Endothelial cell of umbilical vein (primary cell): ENCODE data around the gene IRF9. TPM values are rescaled to one million over a fixed set of nuclear protein-coding genes. Genes with fewer than 3 reads are reported as not detected.

Source experiments
- BruUV-seq: library from RNA; stranded (reverse); fragments of 400-500 nt; replicated peaks from 2 replicates; lab custom pipeline; 2021; lab: Mats Ljungman, UMichigan
- CTCF ChIA-PET: fragments of 300-600, 350-600 bp; sonication (Branson Sonifier 250); formaldehyde crosslinking; loops from one replicate; lab custom pipeline; 2021; ENCODE audit warnings: antibody characterized with exemption, inconsistent platforms; lab: Charles Lee
- POLR2A ChIA-PET: fragments of 300-600, 350-600 bp; sonication (Branson Sonifier 250); formaldehyde crosslinking; loops from one replicate; lab custom pipeline; 2021; ENCODE audit warnings: antibody characterized with exemption, inconsistent platforms; lab: Charles Lee
- DNase-seq: peaks from one replicate; pipeline ENCODE4 v3.0.0-alpha.2; 2011; ENCODE audit warnings: low read depth, low spot score
- FAIRE-seq: peaks from 2 replicates; lab custom pipeline; 2011; peaks lifted over from hg19 to GRCh38; lab: Jason Lieb, UNC
- H2AFZ ChIP-seq: 2 replicates; pipeline ENCODE4 v1.6.0; 2012; ENCODE audit warnings: low read depth, low read length, control low read depth, inconsistent platforms
- H3K27ac ChIP-seq: 2 replicates; pipeline ENCODE4 v1.5.1; 2011; ENCODE audit warnings: low read depth, mild to moderate bottlenecking, control low read depth, low read length, moderate library complexity; ENCODE audit not compliant: insufficient read depth
- H3K27me3 ChIP-seq, 2 experiments: 2 replicates each; pipeline versions ENCODE4 v1.6.0 to v1.6.1; 2011; ENCODE audit warnings: low read length in 2 of 2, mixed read lengths in 1 of 2; ENCODE audit not compliant: control insufficient read depth in 2 of 2, insufficient read depth in 2 of 2
- H3K36me3 ChIP-seq, 2 experiments: 2 replicates in 1 of 2; 3 replicates in 1 of 2; pipeline ENCODE4 v1.5.1; 2011; ENCODE audit warnings: low read length in 2 of 2, mild to moderate bottlenecking in 1 of 2, moderate library complexity in 1 of 2; ENCODE audit not compliant: control insufficient read depth in 2 of 2, insufficient read depth in 2 of 2; ENCODE audit errors: extremely low read depth in 1 of 2
- H3K4me1 ChIP-seq: 3 replicates; pipeline ENCODE4 v1.5.1; 2011; ENCODE audit warnings: mild to moderate bottlenecking, low read length; ENCODE audit not compliant: control insufficient read depth, insufficient read depth; ENCODE audit errors: extremely low read depth
- H3K4me2 ChIP-seq: 2 replicates; pipeline ENCODE4 v1.6.1; 2011; ENCODE audit warnings: low read length, control low read depth, mixed read lengths; ENCODE audit not compliant: insufficient read depth
- H3K4me3 ChIP-seq, 3 experiments: fragments of 200-600 bp in 1 of 3; sonication (generic), shearing (Covaris generic) in 1 of 3; replicated peaks in 1 of 3; 2 replicates each; pipeline ENCODE4 v1.5.1; 2011 to 2016; ENCODE audit warnings: control low read depth in 3 of 3, low read length in 3 of 3, mild to moderate bottlenecking in 2 of 3, inconsistent platforms in 1 of 3, low read depth in 1 of 3, moderate library complexity in 1 of 3; ENCODE audit not compliant: insufficient read depth in 1 of 3
- H3K79me2 ChIP-seq: 2 replicates; pipeline ENCODE4 v1.6.0; 2012; ENCODE audit warnings: low read length, inconsistent platforms; ENCODE audit not compliant: control insufficient read depth, insufficient read depth
- H3K9ac ChIP-seq: replicated peaks from 2 replicates; pipeline ENCODE3; 2011; ENCODE audit warnings: low read length, control low read depth; ENCODE audit not compliant: insufficient read depth; ENCODE audit errors: extremely low read depth
- H3K9me1 ChIP-seq: replicated peaks from 3 replicates; pipeline ENCODE4 v1.6.0; 2011; ENCODE audit warnings: mild to moderate bottlenecking, low read length; ENCODE audit not compliant: control insufficient read depth, insufficient read depth; ENCODE audit errors: extremely low read depth
- H3K9me3 ChIP-seq: replicated peaks from 2 replicates; pipeline ENCODE4 v1.5.1; 2012; ENCODE audit warnings: low read length, inconsistent platforms; ENCODE audit not compliant: control insufficient read depth, insufficient read depth
- H4K20me1 ChIP-seq: replicated peaks from 2 replicates; pipeline ENCODE3; 2011; ENCODE audit warnings: mild to moderate bottlenecking, low read length; ENCODE audit not compliant: control insufficient read depth, insufficient read depth; ENCODE audit errors: extremely low read depth
- EZH2 ChIP-seq: IDR thresholded peaks from 2 replicates; pipeline ENCODE4 v1.6.1; 2012; ENCODE audit warnings: borderline replicate concordance, low read depth, mild to moderate bottlenecking, moderate library complexity, low read length, inconsistent platforms; ENCODE audit not compliant: severe bottlenecking
- FOS ChIP-seq: IDR thresholded peaks from 2 replicates; pipeline ENCODE4 v1.6.1; 2011; ENCODE audit warnings: mild to moderate bottlenecking, low read length, moderate library complexity, borderline replicate concordance; ENCODE audit not compliant: insufficient read depth
- GATA2 ChIP-seq: IDR thresholded peaks from 2 replicates; pipeline ENCODE4 v1.7.0; 2011; ENCODE audit warnings: low read depth, mild to moderate bottlenecking, moderate library complexity, mixed read lengths, low read length; ENCODE audit not compliant: insufficient read length, insufficient read depth
- JUN ChIP-seq: IDR thresholded peaks from 2 replicates; pipeline ENCODE4 v1.6.1; 2011; ENCODE audit warnings: borderline replicate concordance, low read depth; ENCODE audit not compliant: insufficient read length, insufficient read depth
- MAX ChIP-seq: IDR thresholded peaks from 2 replicates; pipeline ENCODE4 v1.6.1; 2011; ENCODE audit not compliant: insufficient read depth, insufficient read length
- MYC ChIP-seq: IDR thresholded peaks from one replicate; pipeline ENCODE4 v1.6.1; 2011; ENCODE audit warnings: mild to moderate bottlenecking, low read depth, low read length
- POLR2A ChIP-seq: IDR thresholded peaks from 2 replicates; pipeline ENCODE4 v1.6.1; 2012; ENCODE audit warnings: low read depth, mild to moderate bottlenecking, control low read depth, low read length
- POLR2AphosphoS5 ChIP-seq: IDR thresholded peaks from 2 replicates; pipeline ENCODE4 v1.6.1; 2012; ENCODE audit warnings: low read depth, mild to moderate bottlenecking, control low read depth, low read length, moderate library complexity; ENCODE audit not compliant: insufficient read depth
- dilution Hi-C: fragments of 300-500 bp; cut with MboI; formaldehyde crosslinking; loops from one replicate; pipeline ENCODE4 v1.15.0; 2019; ENCODE audit warnings: low sequenced_read_pairs; ENCODE audit not compliant: extremely low pct_ligation_motif_present
- intact Hi-C: fragments of 100-400 bp; cut with micrococcal nuclease; formaldehyde crosslinking; loops from one replicate; pipeline ENCODE4 v1.10.0; 2022
- polyA plus RNA-seq, 4 experiments: library from polyadenylated mRNA; depleted of rRNA in 3 of 4; stranded (reverse) in 3 of 4; unstranded in 1 of 4; fragments of >200 nt; gene quantifications; 2 replicates each; pipeline versions ENCODE4 v1.2.1 to v1.2.3, GENCODE V29; 2011 to 2012; ENCODE audit warnings: missing spikeins in 1 of 4
- total RNA-seq: library from RNA; stranded (reverse); gene quantifications from 2 replicates; pipeline ENCODE4 v1.2.3, GENCODE V29; 2021
- TF ChIP-seq, protein P1 (sequence below), 2 donors: IDR thresholded peaks; 1 replicate in 1 of 2; 2 replicates in 1 of 2; pipeline ENCODE4 v1.5.1; 2011; ENCODE audit warnings: low read length in 2 of 2, mild to moderate bottlenecking in 2 of 2, moderate library complexity in 2 of 2, control low read depth in 1 of 2, inconsistent platforms in 1 of 2, low read depth in 1 of 2; ENCODE audit not compliant: insufficient read depth in 1 of 2; ENCODE audit errors: extremely low read depth in 1 of 2

Gene IRF9
- total and polyA plus RNA-seq, 2 donors (not counting 3 experiments of a cell fraction or from before 2014, with no cell fraction given) = 44.6 to 46.1 TPM

GRCh38 chr14:24182110-24182882, 21.2 kb downstream of the IRF9 start:
- DNase-seq (no peak), FAIRE-seq (no peak)
- Histone ChIP-seq H3K9me1 (no peaks in the 10 kb centered on the region), H2AFZ (no peak overlapping the region), H3K9ac (no peak overlapping the region), H3K4me1 (no peaks in the 10 kb centered on the region), H3K27me3 (no peaks in the 10 kb centered on the region), H3K9me3 (no peaks in the 10 kb centered on the region), H3K27ac (no peak overlapping the region), H3K4me2 (no peak overlapping the region), H3K36me3 (peaks cover 0 to 40% of the 10 kb centered on the region in 2 experiments), H4K20me1 (no peaks in the 10 kb centered on the region), H3K79me2 (no peaks in the 10 kb centered on the region), H3K4me3 (no peak overlapping the region)
- CTCF ChIA-PET = interaction anchor here (1.9 kb wide), 1 partner anchor 115 kb away, joined by 7 read pairs; no protein-coding TSS in a partner anchor
- no TSS peak for BruUV-seq
- dilution Hi-C loops = no loop called here
- TF ChIP-seq MYC = no peak
- no peak for TF ChIP-seq POLR2AphosphoS5
- intact Hi-C loops = no loop called here
- POLR2A ChIA-PET = no interaction called here

GRCh38 chr14:24183014-24183481, 22.0 kb downstream of the IRF9 start:
- Histone ChIP-seq H3K9me3 (no peaks in the 10 kb centered on the region), H3K27me3 (no peaks in the 10 kb centered on the region), H3K9ac (no peak overlapping the region), H3K36me3 (peaks cover 0 to 40% of the 10 kb centered on the region in 2 experiments), H3K9me1 (no peaks in the 10 kb centered on the region), H4K20me1 (no peaks in the 10 kb centered on the region), H3K4me2 (no peak overlapping the region), H2AFZ (no peak overlapping the region), H3K79me2 (peaks cover 5% of the 10 kb centered on the region), H3K27ac (no peak overlapping the region), H3K4me1 (peaks cover 6% of the 10 kb centered on the region), H3K4me3 (no peak overlapping the region)
- dilution Hi-C loops = no loop called here
- TF ChIP-seq FOS (no peak), MYC (no peak), MAX (no peak), POLR2AphosphoS5 (no peak), JUN (no peak), EZH2 (no peak), POLR2A (no peak), GATA2 (no peak)
- TF ChIP-seq, protein P1, sequence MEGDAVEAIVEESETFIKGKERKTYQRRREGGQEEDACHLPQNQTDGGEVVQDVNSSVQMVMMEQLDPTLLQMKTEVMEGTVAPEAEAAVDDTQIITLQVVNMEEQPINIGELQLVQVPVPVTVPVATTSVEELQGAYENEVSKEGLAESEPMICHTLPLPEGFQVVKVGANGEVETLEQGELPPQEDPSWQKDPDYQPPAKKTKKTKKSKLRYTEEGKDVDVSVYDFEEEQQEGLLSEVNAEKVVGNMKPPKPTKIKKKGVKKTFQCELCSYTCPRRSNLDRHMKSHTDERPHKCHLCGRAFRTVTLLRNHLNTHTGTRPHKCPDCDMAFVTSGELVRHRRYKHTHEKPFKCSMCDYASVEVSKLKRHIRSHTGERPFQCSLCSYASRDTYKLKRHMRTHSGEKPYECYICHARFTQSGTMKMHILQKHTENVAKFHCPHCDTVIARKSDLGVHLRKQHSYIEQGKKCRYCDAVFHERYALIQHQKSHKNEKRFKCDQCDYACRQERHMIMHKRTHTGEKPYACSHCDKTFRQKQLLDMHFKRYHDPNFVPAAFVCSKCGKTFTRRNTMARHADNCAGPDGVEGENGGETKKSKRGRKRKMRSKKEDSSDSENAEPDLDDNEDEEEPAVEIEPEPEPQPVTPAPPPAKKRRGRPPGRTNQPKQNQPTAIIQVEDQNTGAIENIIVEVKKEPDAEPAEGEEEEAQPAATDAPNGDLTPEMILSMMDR (IDR thresholded peaks at IDR 0.05; ENCODE audit: extremely low read depth in 1 of 2, insufficient read depth in 1 of 2, low read depth in 1 of 2, low read length in 2 of 2) = no peak
- no TSS peak for BruUV-seq
- ChIA-PET POLR2A (no interaction called here), CTCF (interaction anchor here (1.9 kb wide), 1 partner anchor 114 kb away, joined by 7 read pairs; no protein-coding TSS in a partner anchor)
- FAIRE-seq (no peak), DNase-seq (no peak)
- intact Hi-C loops = no loop called here
